Measurements from ENCODE around the gene ZNF414. TPM values are rescaled to one million over a fixed set of nuclear protein-coding genes. Genes with fewer than 3 reads are reported as not detected.

The ZNF414 gene
- total and polyA plus RNA-seq, 2 experiments from 2014 or later: 5.7 to 54.3 TPM

DNA sequence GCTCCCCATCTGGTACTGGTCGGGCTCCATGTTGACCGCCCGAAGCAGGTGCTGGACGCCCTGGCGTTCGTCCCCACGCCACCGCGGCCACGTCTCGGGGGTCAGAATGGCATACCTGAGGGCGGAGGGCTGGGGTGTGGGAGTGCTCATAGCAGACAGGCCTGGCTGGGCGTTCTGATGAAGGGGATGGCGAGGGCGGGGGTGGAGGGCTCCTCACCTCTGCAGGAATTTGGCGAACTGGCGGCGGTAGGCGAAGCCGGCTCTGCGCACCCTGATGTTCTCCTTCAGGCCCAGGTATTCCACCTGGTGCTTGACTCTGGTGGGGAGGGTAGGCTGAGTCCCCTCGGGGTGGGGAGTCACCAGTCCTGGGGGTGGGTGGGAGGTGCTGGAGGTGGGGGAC is 22.3 kb upstream of the ZNF414 start:
- Histone ChIP-seq H2AFZ (no peak overlapping the region), H4K20me1 (ENCODE audit: insufficient read depth, poor library complexity, severe bottlenecking) (no peaks in the 10 kb centered on the region), H3K27ac (no peak overlapping the region), H3K36me3 (replicated peaks; ENCODE audit: insufficient read depth, low read depth) (no peaks in the 10 kb centered on the region), H3K9me3 (ENCODE audit: low read depth) (no peaks in the 10 kb centered on the region), H3K4me1 (ENCODE audit: insufficient read depth) (peaks cover 4% of the 10 kb centered on the region), H3K9me2 (replicated peaks; ENCODE audit: insufficient read depth) (no peaks in the 10 kb centered on the region), H3K27me3 (no peaks in the 10 kb centered on the region), H3K4me3 (no peak overlapping the region), H3K79me2 (no peaks in the 10 kb centered on the region), H3K4me2 (no peak overlapping the region)
- 89% methylated on average over 19 of the region's 22 CpGs for WGBS (ENCODE audit: low lambda C conversion rate, missing lambda C conversion rate)
- no peak for DNase-seq (ENCODE audit: low spot score)
- TF ChIP-seq EZH2phosphoT487 (IDR thresholded peaks at IDR 0.05; ENCODE audit: low read depth, severe bottlenecking, unreplicated experiment): no peak
- TF ChIP-seq, protein P1, sequence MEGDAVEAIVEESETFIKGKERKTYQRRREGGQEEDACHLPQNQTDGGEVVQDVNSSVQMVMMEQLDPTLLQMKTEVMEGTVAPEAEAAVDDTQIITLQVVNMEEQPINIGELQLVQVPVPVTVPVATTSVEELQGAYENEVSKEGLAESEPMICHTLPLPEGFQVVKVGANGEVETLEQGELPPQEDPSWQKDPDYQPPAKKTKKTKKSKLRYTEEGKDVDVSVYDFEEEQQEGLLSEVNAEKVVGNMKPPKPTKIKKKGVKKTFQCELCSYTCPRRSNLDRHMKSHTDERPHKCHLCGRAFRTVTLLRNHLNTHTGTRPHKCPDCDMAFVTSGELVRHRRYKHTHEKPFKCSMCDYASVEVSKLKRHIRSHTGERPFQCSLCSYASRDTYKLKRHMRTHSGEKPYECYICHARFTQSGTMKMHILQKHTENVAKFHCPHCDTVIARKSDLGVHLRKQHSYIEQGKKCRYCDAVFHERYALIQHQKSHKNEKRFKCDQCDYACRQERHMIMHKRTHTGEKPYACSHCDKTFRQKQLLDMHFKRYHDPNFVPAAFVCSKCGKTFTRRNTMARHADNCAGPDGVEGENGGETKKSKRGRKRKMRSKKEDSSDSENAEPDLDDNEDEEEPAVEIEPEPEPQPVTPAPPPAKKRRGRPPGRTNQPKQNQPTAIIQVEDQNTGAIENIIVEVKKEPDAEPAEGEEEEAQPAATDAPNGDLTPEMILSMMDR (IDR thresholded peaks at IDR 0.05; ENCODE audit: poor library complexity): no peak
- TF ChIP-seq EZH2 (IDR thresholded peaks at IDR 0.05; ENCODE audit: borderline replicate concordance): no peak

DNA sequence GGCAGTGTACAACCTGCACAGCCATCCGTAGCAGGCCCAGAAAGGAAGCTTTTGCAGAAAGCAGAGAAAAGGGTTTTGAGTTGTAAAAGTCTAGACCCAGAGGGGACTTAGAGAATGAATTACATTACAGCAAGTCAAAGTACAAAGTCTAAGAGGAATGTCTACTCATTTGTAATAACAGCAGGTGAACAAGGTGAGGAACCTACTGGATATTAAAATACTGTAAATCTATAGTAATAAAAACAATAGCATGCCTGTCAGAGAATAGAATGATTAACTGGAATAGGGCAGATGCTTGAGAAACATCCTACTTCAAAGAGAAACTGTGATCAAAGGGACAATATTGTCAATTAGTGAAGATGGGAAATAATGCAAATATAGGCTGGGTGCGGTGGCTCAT is 18.3 kb upstream of the ZNF414 start:
- H3K36me3 ChIP-seq (replicated peaks; ENCODE audit: insufficient read depth, low read depth): no peaks in the 10 kb centered on the region

DNA sequence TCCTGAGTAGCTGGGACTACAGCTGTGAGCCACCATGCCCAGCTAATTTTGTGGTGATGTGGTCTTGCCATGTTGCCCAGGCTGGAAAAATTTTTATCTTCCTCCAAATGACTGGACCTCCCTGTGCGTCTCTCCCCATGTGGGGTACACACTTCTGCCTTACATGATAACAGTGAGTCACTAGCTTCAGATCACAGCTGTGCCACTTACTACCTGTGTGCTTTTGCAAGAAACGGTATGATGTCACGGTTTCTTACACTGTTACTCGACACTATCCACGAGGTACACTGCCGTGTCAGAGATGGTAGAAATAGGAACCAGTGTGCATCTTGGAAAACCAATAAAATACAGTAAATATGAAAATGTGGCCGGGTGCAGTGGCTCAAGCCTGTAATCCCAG is 17.5 kb upstream of the ZNF414 start:
- H3K79me2 ChIP-seq: peaks cover 9% of the 10 kb centered on the region
- H3K4me2 ChIP-seq: no peak overlapping the region
- no peaks in the 10 kb centered on the region for H3K9me3 ChIP-seq (ENCODE audit: low read depth)
- H2AFZ ChIP-seq: no peak overlapping the region
- H3K27me3 ChIP-seq: no peaks in the 10 kb centered on the region
- no peak for TF ChIP-seq EZH2 (IDR thresholded peaks at IDR 0.05; ENCODE audit: borderline replicate concordance)
- no peak for TF ChIP-seq EZH2phosphoT487 (IDR thresholded peaks at IDR 0.05; ENCODE audit: low read depth, severe bottlenecking, unreplicated experiment)
- TF ChIP-seq, protein P1 (IDR thresholded peaks at IDR 0.05; ENCODE audit: poor library complexity): no peak
- H3K27ac ChIP-seq: no peak overlapping the region
- no peak for DNase-seq (ENCODE audit: low spot score)
- H3K9me2 ChIP-seq (replicated peaks; ENCODE audit: insufficient read depth): no peaks in the 10 kb centered on the region
- H4K20me1 ChIP-seq (ENCODE audit: insufficient read depth, poor library complexity, severe bottlenecking): no peaks in the 10 kb centered on the region
- H3K4me3 ChIP-seq: no peak overlapping the region
- H3K36me3 ChIP-seq (replicated peaks; ENCODE audit: insufficient read depth, low read depth): no peaks in the 10 kb centered on the region
- peaks cover 10% of the 10 kb centered on the region for H3K4me1 ChIP-seq (ENCODE audit: insufficient read depth)
- 96% methylated on average over 7 of the region's 7 CpGs for WGBS (ENCODE audit: low lambda C conversion rate, missing lambda C conversion rate)

More for the DNA sequence above, 18.3 kb upstream of the ZNF414 start:
- TF ChIP-seq EZH2 (IDR thresholded peaks at IDR 0.05; ENCODE audit: borderline replicate concordance) (no peak), EZH2phosphoT487 (IDR thresholded peaks at IDR 0.05; ENCODE audit: low read depth, severe bottlenecking, unreplicated experiment) (no peak)
- Histone ChIP-seq H3K9me2 (replicated peaks; ENCODE audit: insufficient read depth) (no peaks in the 10 kb centered on the region), H2AFZ (no peak overlapping the region), H3K9me3 (ENCODE audit: low read depth) (no peaks in the 10 kb centered on the region), H3K4me3 (no peak overlapping the region), H3K4me1 (ENCODE audit: insufficient read depth) (peaks cover 4% of the 10 kb centered on the region), H3K79me2 (peaks cover 5% of the 10 kb centered on the region), H4K20me1 (ENCODE audit: insufficient read depth, poor library complexity, severe bottlenecking) (no peaks in the 10 kb centered on the region), H3K27me3 (no peaks in the 10 kb centered on the region), H3K27ac (no peak overlapping the region), H3K4me2 (no peak overlapping the region)
- 73% methylated on average over 2 of the region's 2 CpGs for WGBS (ENCODE audit: low lambda C conversion rate, missing lambda C conversion rate)
- DNase-seq (ENCODE audit: low spot score): no peak

DNA sequence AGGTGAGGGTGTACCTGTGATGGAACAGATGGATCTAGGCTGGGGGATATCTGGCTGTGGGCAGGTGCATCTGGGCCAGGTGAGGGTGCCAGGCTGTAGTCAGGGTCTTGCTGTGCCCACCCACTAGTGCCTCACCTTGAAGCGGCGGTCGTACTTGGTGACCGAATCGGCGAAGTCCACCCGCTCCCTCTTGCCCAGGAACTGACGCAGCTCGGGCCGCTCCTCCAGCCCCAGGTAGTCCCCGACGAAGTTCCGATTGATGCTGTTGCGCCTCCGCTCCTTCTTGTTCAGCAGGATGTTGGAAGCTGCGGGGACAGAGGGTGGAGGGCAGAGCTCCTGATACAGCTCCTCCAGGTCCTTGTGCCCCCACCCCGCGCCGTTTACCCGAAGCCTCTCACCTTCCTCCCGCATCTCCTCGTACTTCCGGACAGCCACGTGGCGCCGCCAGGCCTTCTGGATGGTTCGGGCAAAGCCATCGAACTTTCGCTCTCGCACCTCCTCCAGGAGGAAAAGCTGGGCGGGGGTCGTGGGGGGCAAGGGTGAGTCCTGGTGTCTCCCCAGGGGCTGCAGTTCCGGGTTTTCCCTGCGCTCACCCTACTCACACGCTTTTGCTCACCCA is 16.2 kb upstream of the ZNF414 start:
- no peak overlapping the region for H3K27ac ChIP-seq

More for the DNA sequence above, 16.2 kb upstream of the ZNF414 start:
- Histone ChIP-seq H3K9me3 (ENCODE audit: low read depth) (no peaks in the 10 kb centered on the region), H2AFZ (no peak overlapping the region), H3K4me1 (ENCODE audit: insufficient read depth) (peaks cover 10% of the 10 kb centered on the region), H3K4me3 (no peak overlapping the region), H3K27me3 (no peaks in the 10 kb centered on the region), H3K9me2 (replicated peaks; ENCODE audit: insufficient read depth) (no peaks in the 10 kb centered on the region), H4K20me1 (ENCODE audit: insufficient read depth, poor library complexity, severe bottlenecking) (no peaks in the 10 kb centered on the region), H3K4me2 (no peak overlapping the region), H3K79me2 (peaks cover 9% of the 10 kb centered on the region), H3K36me3 (replicated peaks; ENCODE audit: insufficient read depth, low read depth) (no peaks in the 10 kb centered on the region)
- TF ChIP-seq EZH2 (IDR thresholded peaks at IDR 0.05; ENCODE audit: borderline replicate concordance) (no peak), EZH2phosphoT487 (IDR thresholded peaks at IDR 0.05; ENCODE audit: low read depth, severe bottlenecking, unreplicated experiment) (no peak)
- TF ChIP-seq, protein P1 (IDR thresholded peaks at IDR 0.05; ENCODE audit: poor library complexity): no peak
- WGBS (ENCODE audit: low lambda C conversion rate, missing lambda C conversion rate): 95% methylated on average over 31 of the region's 35 CpGs
- DNase-seq (ENCODE audit: low spot score): no peak

Data from hepatocyte (in vitro differentiated cells).